NK-92 (cell line): ENCODE measurements around the gene SURF6.
"Not testable (repeated sequence)": the region's sequence is repeated elsewhere in the genome, so short reads cannot be mapped to it uniquely, and the experiment has no call there.

Source experiments
- DNase-seq: peaks from one replicate; lab custom pipeline; 2025; ENCODE audit not compliant: unreplicated experiment; lab: John Stamatoyannopoulos, UW

Gene SURF6

DNA sequence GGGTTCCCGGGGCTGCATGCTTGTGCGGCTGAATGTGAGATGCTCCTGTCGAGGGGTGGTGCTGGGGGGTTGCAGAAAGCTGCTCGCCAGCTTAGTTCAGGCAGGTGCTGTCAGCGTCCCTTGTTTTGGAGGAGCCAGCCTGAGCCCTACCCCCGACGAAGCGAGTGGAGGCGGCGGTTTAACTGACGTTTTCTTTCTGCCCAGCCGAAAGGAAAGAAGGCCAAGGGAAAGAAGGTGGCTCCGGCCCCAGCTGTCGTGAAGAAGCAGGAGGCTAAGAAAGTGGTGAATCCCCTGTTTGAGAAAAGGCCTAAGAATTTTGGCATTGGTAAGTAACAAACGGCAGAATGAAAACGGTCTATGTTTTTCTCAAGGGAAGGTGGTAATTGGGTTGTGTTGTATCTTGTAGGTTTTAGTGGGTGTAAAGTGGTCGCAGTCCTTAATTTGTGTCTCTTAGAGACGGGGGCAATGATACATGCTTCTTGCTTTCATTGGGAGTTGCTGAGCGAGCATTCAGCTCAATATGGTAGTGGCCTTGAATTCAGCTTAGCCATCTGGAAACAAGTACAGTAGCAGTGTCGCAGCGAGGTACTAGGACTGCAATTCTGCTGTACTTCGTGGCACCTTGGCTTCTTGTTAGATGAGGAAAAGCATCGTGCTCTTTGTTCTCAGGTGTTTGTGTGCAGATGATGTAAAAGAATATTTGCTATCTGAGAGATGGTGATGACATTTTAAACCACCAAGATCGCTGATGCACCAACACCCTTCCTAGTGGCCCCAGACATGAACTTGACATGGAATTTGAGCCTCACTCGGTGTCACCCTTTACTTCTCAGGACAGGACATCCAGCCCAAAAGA lies 13.0 kb upstream of the SURF6 start:
- DNase-seq = no peak

DNA sequence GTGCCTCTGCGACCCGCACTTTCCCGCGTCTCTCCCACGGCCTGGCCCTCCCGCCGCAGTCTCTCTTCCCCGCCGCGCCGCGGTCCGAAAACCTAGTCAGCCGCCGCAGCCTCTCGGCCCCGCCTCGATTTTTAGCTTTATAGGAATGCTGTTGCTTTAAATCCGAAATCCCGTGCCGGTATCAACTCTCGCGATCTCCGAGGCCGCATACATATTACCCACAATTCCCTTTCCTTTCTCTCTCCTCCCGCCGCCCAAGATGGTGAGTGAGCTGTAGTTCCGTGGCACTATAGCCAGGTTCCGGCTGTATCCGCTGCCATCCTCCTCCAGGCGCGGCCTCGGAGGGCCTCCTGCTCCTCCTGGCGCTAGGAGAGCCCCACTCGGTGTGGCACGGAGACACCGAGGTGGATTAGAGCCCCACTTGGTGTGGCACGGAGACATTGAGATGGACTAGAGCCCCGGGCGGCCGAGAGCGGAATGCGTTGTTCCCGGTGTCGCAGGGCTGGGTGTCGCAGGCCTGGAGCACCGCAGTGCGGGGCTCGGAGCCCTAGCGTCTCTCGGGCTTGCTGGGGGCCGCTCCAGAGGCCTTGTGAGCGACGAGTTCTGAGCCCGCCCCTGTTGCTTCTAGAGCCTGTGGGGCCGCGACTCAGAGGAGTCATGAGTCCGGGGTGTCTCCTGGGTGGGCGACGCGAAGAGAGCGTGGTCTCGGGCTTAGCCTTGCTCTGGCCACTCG lies 12.2 kb upstream of the SURF6 start, which contains the start of the genes MED22 and RPL7A:
Gene MED22 (minus strand): TSS at position 147 of the 733 bp plus-strand sequence. CDS start 1,469 bp downstream, outside the sequence.
Gene RPL7A (plus strand): TSS at position 234 of the 733 bp plus-strand sequence. CDS start 26 bp downstream, at position 260.
- peak; percentile 36 for DNase-seq

DNA sequence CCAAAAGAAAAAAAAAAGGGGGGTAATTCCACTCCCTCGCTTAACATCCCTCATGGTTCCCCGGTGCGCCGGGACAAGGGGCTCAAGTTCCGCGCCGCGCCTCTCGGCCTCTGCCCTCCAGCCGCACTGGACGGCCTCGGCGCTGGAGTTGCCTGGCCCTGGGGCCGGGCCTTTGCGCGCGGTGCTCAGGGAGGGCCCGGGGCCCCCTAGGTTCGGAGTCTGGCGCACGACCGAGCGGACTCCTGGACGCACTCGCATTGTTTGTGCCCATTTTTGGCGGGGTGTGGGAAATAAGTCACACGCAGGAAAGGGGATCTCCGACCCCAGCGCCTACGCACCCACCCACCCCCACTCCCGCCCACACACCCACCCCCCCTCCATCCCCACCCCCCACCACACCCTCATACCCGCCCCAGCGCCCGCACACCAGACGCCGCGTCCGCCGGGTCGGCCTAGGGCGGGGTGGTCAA lies 11.6 kb upstream of the SURF6 start:
- no peak for DNase-seq

DNA sequence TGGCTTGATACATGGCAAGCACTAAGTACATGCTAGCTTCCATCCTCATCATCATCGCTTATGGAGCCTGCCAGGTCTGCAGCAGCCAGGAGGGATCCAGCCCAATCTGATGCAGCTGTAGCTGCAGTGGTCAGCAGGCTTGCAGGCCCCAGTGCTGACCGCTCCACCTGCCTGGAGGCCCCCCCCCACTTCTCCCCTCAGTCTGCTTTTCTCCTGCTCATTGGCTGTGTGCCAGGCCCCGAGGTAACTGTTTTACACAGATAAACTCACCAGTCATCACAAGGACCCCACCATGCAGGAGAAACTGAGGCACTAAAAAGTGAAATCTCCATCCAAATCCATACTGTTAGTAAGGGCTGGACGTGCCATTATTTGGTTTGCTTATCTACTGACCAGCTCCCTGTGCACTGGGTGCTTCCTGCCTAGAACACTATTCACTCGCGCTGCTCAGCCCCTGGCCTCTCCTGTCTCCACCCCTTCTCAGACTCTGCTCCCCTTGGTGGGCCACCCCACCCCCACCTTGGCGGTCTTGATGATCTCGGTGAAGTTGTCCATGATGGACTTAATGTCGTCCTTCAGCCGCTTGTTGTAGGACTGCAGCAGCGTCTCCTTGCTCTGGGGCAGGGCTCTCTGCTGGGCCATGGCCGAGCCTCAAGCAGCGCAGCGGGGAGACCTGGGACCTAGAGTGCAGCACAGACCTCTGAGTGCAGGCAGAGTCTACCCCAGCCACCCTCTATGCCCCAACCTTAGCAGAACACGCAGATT lies 10.2 kb upstream of the SURF6 start:
- no peak for DNase-seq

DNA sequence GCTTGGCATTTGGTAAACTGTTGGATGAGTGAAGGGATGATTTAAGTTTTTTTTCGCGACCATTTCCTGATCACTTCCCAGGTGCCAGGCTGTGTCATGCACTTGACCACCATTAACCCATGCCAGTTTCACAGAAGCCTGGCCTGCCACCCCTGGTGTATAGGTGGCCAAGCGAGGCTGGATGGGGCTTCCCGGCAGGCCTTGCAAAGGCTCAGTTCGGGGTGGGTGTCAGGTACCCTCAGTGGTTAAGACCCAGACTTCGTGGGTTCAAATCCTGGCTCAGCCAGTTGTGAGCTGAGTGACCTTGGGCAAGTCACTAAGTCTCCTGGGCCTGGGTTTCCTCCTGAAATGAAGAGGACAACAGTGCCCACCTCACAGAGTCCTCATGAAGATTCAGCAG lies 9.6 kb upstream of the SURF6 start:
- no peak for DNase-seq

DNA sequence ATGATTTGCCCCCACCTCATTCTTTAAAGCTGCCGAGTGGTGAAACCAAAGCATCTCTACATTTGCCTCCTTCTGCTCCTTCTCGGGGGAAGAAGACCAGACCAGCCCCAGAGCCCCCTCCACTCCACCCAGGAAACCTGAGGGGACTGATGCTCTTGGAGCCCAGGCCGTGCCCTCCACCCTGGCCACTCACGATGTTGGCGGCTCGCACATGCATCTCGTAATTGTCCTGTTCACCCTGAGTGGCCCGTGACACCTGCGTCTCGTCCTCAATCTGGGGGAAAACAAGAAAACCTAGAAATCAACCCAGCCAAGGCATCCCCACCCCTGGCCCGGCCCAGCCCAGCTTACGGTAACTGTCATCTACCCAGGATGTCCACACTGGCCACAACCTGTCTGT lies 9.0 kb upstream of the SURF6 start:
- DNase-seq = no peak

DNA sequence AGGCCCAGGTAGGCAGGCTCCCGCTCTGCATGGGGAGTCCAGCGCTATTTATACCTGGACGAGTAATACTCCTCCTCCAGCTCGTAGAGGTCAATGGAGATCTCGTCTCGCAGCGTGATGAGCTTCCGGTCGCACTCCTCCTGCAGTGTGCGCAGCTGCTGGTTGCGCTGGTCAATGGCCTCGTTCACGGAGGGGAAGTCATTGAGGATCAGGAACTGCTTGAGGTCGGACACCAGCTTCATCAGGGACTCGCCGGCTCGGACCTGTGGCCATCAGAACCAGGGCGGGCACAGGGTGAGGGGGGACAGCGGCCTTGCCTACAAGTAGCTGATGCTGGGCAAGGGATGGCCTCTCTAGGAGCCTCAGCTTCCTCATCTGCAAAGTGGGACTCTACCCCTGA lies 8.1 kb upstream of the SURF6 start:
- no peak for DNase-seq

DNA sequence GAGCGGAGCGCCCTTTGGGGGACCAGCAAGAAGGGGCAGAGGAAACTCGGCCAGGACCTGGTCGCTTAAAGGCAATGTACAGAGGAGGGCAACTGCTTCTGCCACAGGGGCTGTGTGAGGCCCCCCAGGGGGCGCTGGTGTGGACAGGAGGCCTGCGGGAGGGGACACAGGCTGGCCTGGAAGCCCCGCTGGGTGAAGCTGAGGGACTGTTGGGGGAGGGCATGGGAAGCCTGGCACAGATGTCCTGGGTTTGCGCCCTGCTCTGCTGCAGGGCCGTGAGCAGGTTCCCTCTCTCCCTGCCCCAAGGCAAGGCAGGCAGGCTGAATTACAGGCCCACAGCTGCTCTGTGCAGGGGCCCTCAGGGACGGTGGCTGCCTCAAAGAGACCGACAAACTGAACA lies 6.6 kb upstream of the SURF6 start:
- DNase-seq = no peak

DNA sequence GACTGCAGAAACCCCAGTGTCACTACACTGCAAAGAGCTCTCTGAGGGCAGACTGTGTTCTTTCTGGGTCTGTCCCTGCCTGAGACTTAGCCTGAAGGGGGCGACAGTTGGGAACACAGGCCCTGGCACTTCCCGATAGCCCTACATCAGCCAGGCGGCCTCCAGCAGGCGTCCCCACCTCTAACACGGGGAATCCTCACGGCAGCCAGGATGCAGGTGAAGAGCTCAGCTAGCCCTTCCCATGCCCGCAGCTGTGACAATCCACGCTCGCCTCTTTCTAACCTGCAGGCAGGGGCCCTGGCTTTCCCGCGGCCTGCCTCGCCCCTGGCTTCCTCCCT lies 6.0 kb upstream of the SURF6 start:
- no peak for DNase-seq

DNA sequence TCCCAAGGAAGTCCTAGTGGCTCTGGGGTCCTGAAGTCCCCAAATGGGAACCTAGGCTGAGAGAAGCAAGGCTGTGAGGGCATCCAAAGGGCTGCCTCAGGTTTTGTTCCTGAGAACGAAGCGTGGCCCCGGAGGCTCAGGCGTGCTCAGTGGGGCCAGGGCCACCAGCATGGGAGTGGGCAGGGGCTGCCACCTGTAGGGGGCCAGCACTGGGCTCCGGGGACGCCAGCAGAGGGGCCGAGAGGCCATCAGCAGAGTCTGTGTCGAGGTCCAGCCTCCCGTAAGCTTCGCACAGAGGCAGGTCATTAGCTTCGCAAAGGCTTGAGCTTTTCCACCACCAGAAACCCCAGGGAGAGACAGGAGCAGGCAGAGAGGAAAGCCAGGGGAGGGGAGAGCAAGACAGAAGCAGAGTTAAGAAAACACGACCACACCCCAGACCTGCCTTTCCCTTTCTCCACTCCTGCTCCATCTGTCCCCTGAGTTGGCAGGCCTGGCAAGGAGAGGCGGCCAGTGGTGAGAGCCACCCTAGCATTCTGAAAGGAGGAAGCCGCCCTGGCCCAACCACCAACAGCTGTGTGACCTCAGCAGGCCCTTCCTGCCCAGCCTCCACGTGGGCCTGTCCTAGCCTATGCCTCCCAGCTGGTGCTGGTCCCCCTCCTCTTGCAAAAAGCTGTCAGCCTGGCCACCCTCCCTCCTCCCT lies 5.5 kb upstream of the SURF6 start:
- DNase-seq = no peak

DNA sequence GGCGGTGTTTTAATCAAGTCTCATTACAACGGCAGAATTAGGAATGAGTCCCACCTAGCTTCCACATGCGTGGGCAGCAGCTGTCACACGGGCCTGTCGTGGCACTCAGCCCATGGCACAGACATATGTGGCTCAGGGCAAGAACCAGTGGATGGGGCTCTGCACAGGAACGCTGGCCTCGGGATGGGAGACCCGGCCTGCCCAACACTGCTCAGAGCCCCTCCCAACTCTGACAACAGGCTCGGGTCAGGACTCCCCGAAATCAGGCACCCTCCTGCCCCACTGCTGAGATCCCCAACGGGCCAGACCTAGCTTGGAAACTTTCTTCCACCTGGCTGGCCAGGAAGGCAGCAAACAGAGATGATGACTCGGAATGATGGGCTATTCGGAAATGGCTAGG lies 4.9 kb upstream of the SURF6 start:
- no peak for DNase-seq

DNA sequence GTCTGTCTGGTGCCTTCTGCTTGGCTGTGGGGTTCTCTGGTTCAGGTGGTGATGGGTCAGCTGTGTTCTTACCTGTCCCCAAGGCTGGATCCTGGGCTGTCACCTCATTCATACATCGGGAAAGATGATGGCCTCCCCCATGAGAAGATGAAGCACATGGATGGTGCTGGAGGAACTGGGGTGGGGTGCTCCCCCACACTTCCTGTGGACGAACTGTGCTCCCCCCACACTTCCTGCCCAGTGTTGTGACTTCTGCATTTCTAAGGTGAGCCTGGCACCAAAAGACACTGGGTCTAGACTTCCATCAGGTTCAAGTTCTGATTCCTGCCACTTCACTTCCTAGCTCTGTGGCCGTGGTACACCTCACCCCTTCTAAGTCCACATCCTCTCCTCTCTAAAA lies 4.3 kb upstream of the SURF6 start:
- DNase-seq = no peak

DNA sequence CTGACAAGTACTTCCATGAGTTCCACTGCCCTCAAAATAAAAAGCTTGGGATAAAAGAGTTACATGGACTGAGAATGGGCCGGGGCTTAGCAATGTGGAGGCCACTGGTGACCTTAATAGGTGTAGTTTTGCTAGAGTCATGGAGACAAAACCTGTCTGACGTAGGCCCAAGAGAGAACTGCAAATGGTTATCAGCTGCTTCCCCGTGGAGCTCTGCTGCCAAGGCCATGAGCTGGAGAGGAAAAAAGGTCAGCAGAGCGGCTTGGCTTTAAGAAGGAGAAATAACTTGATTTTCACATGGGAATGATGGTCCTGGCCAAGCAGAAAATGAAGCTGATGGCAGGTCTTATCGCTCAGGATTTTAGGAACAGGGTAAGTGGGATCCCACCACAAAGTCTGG lies 3.7 kb upstream of the SURF6 start:
- no peak for DNase-seq

DNA sequence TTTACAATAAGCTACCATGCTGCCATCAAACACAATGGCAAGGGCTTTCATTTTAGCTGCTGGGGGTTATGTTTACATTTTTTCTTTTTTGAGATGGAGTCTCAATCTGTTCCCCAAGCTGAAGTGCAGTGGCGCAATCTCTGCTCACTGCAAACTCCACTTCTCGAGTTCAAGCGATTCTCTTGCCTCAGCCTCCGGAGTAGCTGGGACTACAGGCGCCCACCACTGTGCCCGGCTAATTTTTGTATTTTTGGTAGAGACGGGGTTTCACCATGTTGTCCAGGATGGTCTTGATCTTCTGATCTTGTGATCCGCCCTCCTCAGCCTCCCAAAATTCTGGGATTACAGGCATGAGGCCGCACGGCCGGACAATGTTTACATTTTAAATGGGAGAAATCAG lies 1.1 kb downstream of the SURF6 start:
- not testable (repeated sequence) for DNase-seq

DNA sequence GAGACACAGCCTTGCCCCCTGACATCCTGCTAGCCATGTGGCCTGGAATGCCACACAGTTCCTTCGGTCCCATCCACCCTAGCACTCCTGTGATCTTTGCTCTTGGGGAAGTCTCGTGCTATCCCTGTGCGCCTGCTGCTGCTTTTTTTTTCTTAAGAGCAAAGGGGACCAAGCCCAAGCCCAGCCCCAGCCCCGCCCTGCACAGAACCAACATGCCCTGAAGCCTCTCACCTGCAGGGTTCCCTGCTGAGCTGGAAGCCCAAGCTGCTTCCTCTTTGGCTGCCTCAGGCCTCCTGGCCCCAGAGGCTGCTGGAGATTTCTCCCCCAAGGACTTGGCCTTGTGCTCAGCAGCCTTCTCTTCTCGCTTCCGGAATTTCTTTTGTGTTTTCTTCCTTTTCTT lies 1.8 kb downstream of the SURF6 start:
- no peak for DNase-seq

DNA sequence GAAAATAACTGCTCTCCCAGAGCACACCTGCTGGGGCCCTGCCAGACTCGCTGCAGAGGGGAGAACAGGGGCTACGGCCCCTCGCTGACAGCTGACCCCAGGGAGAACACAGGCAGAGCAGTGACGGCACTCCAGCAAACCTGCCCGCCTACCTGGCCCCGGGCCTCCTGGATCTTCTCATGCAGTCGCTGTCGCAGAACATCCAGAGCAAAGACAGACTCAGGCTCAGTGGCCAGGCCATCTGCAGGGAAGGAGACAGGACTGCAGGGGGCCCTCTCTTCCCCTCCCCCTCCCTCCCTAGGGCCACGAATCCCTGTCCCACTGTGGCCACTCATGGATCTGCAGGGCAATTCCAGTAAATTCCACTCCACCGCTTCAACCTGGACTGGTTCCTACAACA lies 2.4 kb downstream of the SURF6 start:
- no peak for DNase-seq

DNA sequence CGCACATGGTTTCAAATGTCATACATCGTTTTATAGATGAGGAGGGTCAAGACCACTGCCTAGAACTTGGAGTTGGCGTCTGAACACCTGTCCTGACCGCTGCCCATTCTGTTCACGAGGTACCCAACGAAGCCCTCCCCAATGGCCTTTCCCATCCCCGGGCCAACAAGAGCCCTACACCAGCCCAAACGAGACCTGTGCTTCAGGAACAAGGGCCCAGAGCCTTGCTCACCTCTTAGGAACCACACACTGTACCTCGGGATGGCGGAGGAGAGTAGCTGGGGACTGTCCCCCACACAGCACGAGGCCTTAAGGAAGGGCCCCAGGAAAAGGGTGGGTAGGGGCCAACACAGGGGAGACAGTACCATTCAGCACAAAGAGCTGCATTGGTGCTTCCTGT lies 3.0 kb downstream of the SURF6 start:
- no peak for DNase-seq

DNA sequence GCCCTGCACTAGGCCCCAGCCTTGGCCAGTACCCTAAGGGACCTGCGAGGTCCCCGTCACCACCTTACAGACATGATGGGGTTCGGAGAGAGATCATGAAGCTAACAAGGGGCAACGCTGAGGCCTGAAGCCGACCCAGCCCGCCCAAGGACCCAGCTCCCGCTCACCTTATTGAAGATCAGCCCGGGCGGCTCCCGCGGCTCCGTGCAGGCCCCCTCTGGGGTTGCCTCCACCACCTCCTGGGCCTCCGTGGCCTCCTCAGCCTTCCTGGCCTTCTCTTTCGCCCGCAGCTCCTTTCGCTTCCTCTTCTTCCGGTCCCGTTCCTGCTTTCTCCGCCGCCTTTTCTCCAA lies 3.6 kb downstream of the SURF6 start:
- no peak for DNase-seq

DNA sequence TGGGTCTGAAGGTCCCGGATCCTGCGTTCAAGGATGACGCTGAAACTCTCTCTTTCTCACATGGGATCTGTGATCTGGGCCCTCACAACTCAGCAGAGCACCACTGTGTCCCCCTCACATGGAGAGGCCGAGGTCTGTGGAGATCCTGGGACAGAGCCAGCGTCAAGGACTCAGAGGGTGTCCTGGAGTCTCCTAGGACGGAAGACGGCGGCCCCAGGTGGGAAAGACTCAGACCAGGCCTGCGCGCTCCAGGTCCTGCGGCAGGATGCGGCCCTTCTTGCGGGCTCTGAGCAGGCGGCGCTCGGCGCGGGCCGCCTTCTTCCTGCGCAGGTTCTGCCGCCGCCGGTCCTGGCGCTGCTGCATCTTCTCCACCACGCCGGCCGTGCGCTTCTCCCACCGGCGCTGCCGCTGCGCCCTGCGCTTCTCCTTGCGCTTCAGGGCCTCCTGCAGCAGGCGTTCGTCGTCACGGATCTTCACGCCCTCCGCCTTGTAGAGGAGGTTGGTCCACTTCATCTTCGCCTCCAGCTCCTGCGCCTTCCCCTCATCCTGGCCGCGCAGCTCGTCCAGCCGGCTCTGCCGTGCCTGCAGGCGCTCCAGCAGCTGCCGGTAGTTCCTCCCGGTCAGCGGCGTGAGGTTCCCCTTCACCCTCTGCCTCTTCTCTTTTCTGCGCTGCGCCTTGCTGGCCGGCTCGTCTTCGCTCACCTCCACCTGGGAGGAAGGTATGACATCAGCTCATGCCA lies 4.2 kb downstream of the SURF6 start:
- DNase-seq = no peak

DNA sequence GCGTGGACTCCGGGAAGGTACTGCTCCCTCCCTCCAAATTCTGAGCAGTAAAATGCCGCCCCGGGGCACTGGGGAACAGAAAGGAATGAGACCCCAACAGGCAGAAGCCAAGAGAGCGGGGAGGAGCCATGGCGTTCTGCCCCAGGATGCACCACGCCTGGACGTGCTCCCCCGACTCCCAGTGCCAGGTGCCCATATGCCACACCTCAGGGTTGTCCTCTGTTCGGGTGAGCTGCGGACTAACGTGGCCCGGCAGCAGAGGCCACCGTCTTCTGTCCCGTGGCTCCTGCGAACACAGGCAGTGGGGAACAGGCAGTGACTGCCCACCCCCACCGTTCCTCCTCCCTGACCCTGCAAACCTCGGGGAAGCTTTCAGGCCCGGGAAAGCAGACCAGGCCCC lies 4.8 kb downstream of the SURF6 start:
- no peak for DNase-seq
